NCI-H2029 treated with DMSO at 0.1 percent for 48 hours (cell line): ENCODE results near the gene A1BG.
A peak's percentile ranks its signal among the peaks of the same experiment; 100 is the strongest.
"Not testable (repeated sequence)": the region's sequence is repeated elsewhere in the genome, so short reads cannot be mapped to it uniquely, and the experiment has no call there.

Experiments
- DNase-seq: peaks from one replicate; lab custom pipeline; 2025; lab: John Stamatoyannopoulos, UW

A1BG gene

GRCh38 chr19:58361900-58362271, 8.6 kb upstream of the A1BG start:
- peak; percentile 25 for DNase-seq

GRCh38 chr19:58357481-58358145, 4.3 kb upstream of the A1BG start:
- no peak for DNase-seq

- no peak for DNase-seq
Observed at GRCh38 chr19:58356766-58357480, 3.6 kb upstream of the A1BG start.

DNA sequence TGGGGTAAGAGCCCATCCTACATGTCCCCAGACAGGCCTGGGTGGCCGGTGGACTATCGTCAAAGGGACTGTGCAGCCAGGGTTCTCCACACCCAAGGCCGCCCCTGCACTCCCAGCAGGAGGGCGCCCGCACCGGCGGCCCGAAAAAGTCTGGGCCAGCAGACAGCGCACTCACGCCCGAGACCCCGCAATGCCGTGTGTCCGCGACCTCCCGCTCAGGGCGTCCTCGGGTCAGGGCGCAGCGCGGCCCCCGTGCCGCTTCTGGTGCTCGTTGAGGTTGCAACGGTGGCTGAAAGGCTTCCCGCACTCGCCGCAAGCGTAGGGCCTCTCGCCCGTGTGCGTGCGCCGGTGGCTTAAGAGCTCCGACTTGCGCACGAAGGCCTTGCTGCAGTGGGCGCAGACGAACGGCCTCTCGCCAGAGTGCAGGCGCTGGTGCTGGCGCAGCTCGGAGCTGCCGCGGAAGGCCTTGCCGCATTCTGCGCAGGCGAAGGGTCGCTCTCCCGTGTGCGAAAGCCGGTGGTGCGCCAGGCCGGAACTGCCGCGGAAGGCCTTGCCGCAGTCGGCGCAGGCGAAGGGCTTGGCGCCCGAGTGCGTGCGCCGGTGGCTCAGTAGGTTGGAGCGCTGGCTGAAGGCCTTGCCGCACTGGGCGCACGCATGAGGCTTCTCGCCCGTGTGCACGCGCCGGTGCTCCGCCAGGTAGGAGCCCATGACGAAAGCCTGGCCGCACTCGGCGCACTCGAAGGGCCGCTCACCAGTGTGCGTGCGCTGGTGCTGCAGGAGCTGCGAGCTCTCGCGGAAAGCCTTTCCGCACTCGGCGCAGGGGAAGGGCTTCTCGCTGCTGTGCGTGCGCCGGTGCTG, 2.8 kb upstream of the A1BG start:
- no peak for DNase-seq

DNA sequence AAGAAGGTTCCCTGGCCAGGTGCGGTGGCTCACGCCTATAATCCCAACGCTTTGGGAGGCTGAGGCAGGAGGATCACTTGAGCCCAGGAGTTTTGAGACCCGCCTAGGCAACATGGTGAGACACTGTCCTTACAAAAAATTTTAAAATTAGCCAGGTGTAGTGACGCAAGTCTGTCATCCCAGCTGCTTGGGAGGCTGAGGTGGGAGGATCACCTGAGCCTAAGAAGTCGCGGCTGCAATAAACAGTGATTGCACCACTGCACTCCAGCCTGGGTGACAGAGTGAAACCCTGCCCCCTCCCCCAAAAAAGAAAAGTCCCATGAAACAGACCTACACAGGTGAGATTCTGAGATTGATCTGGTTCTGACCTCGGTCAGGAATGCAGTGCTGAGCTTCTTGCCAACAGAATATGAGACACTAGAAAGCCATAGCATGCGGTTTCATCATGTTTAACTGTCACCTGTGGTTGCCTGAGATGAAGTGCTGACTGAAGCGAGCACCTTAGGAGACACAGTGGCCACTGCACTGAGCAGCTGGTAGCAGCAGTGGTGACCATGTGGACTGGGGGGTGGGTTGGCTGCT, 2.0 kb upstream of the A1BG start:
- no peak for DNase-seq

DNA sequence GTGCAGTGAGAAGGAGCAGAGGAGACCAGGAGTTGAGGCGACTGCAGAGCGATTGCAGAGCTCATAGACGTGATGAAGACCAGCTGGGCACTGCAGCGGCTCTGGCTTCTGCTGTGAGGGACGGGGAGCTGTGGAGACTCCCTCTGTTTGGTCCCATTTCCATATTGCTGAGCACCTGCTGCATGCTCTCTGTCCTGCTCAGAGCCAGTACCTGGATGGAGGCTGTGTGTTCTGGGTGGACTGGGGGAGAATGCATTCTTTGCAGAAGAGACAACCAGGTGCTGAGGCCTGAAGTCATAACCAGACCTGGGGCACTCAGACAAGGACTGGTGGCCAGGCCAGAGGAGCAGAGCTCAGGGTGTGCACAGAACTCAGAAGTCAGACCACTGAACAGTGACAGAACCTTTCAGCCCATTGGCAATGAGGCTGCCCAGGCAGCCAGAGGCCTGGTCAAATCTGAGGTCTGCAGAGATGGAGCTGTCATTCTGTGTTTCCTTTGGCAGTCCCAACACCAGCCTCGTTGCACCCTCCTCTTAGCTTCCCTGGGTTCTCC, 1.3 kb upstream of the A1BG start:
- no peak for DNase-seq

GRCh38 chr19:58353717-58354477, 605 bp upstream of the A1BG start:
- DNase-seq: no peak

DNA sequence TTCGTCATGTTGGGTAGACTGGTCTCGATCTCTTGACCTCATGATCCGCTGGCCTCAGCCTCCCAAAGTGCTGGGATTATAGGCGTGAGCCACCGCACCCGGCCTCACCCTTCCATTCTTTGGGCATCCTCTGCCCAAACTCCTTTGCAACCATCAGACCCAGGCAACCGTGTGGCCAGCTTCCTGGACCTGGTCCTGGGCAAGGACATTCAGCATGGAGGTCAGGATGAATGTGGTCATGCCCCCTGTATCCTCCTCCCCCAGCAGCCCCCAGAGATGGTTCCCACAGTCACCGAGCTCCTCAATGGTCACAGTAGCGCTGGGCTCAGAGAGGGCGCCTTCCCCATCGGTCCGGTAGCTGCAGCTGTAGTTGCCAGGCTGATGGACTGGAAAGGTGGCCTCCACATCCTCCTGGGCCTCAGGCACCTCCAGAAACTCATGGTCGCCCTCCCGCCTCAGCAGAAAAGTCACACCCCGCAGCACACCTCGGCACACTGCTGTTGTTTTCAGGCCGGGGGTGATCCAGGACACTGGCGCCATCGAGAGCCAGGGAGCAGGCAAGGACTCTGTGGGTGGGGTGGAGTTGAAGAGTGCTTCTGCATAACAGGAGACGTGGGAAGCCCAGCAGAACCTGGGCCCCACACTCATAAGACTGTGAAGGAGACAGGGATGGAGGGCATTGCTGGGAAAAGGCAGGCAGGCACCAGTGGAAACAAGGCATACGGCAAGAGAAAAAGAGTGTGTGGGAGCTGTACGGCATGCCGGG, 1.1 kb downstream of the A1BG start:
- DNase-seq: no peak

DNA sequence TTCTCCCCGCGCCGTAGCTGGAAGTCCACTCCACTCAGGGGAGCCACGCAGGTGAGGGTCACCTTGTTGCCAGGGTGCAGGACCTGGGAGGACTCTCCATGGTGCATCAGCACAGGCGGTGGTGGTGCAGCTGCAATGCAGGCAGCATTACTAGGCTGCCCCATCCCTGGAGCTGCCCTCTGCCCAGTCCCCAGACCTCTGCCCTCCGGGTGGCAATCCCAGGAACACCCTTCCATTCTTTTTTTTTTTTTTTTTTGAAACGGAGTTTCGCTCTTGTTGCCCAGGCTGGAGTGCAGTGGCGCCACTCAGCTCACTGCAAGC, 1.8 kb downstream of the A1BG start:
- no peak for DNase-seq

DNA sequence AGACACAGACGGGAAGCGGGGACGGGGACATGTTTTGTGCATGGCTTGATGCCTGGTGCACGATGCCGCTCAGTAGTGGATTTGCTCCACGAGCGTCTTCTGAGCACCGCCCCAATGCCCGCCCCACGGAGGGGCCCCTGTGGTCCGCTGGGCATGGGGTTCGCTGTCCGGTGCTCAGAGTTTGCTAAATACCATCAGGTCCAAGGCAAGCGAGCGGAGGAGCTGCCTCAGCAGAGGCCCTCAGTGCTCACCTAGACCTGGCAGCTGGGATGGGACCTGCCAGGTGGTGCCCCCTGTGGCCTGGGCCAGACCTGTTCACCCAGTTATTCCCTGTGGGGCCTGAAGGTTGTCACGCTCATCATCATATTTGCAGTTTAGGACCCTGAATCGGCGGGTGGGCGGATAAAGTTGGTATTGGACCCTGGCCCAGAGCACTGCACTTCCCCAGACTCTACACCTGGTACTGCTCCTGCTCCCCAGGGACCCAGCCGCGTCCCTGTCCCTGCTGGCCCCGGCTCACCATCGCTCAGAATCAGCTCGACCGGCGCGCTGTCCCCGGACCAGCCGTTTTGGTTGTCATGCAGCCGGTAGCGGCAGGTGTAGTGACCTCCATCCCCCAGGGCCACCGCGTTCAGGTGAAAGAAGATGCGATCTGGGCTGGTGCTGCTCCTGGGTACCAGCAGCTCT, 2.3 kb downstream of the A1BG start:
- DNase-seq: no peak

GRCh38 chr19:58350001-58350861, 3.1 kb downstream of the A1BG start:
- no peak for DNase-seq

GRCh38 chr19:58349590-58349989, 3.7 kb downstream of the A1BG start:
- DNase-seq: no peak

DNA sequence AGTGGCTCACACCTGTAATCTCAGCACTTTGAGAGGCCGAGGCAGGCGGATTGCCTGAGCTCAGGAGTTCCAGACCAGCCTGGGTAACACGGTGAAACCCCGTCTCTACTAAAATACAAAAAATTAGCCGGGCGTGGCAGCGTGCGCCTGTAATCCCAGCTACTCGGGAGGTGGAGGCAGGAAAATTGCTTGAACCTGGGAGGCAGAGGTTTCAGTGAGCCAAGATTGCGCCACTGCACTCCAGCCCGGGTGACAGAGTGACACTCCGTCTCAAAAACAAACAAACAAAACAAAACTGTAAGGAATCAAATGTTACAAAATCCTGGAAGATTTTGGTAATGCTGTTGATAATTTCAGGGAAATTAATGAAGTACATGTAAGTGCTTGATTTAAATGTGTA, 5.2 kb downstream of the A1BG start:
- DNase-seq: not testable (repeated sequence)

DNA sequence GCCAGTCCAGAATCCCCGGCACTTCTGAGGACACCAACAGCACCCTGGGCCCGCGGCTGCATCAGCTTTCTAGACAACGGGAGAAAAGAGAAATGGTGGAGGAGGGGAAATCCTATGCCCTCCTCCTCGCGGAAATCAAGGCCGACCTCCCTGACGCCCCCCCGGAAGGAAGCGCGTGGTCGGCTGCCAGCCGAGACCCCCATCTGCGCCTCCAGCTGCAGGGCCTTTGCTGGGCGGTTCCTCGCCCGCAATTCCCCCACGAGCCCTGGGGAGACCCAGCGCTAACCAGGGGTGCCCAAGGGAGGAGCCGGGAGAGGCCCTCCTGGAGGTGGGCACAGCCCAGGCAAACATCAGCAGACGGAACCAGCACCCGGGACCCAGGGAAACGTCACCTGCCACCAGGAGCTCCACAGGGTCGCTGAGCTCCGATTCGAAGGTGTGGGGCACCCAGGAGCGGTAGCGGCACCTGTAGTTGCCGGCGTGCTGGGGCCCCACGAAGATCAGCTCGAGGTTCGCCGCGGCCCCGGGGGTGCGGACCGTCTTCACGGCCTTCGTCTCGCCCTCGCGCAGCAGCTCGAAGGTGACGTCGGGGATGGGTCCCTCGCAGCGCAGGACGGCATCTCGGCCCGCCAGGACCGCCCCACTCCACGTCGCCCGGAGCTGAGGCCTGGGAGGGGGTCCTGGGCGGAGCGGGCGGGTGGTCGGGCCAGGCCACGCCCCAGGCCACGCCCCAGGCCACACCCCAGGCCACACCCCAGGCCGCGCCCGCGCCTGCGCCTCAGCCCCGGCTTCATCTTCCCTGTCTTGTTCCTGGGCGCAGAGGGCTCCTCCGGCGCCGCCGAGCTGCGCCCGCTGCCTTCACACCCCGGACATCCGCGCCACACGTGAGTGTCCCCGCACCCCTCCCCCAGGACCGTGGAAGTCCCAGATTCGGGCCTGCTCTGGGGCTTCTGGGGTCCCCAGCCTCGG, 6.0 kb downstream of the A1BG start:
- peak; percentile 19 for DNase-seq

DNA sequence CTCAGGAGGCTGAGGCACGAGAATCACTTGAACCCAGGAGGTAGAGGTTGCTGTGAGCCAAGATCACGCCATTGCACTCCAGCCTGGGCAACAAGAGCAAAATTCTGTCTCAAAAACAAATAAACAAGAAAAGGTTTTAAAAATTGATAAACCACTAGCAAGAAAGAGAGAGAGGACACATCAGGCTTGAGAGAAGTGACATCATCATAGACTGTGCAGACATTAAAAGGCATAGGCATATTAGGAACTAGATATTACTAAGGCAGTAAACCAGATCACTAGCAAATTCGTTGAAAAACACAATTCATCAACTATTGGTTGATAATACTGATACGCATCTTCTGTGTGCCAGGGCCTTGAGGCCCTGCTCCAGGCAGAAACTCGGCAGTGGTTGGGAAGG, 7.7 kb downstream of the A1BG start:
- no peak for DNase-seq

- no peak for DNase-seq
Observed at GRCh38 chr19:58338825-58339558, 14.3 kb downstream of the A1BG start.

DNA sequence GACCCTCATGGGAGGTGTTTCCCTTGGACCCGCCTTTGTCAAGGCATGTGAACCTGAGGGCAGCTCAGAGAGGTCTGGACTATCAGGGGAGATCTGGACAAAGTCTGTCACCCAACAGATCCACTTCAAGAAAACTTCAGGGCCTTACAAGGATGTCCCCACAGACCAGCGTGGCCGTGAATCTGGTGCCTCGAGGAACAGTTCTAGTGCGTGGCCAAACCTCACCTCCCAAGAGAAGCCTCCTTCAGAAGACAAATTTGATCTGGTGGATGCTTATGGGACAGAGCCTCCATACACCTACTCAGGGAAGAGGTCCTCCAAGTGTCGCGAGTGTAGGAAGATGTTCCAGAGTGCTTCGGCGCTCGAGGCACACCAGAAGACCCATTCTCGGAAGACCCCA, 15.0 kb downstream of the A1BG start:
- DNase-seq: no peak
